Astrocyte (in vitro differentiated cells and primary cell): Measurements from ENCODE around the gene EIF2D. TPM values are rescaled to one million over a fixed set of nuclear protein-coding genes. Genes with fewer than 3 reads are reported as not detected.
"Not testable (repeated sequence)": the region's sequence is repeated elsewhere in the genome, so short reads cannot be mapped to it uniquely, and the experiment has no call there.

Experiments used
- DNase-seq: peaks from one replicate; pipeline ENCODE4 v3.0.0-alpha.2; 2010; ENCODE audit warnings: low read depth
- FAIRE-seq: peaks from 2 replicates; lab custom pipeline; 2011; peaks lifted over from hg19 to GRCh38; lab: Jason Lieb, UNC
- H2AFZ ChIP-seq: 2 replicates; pipeline ENCODE4 v1.6.0; 2012; ENCODE audit warnings: low read depth, low read length, inconsistent platforms
- H3K27ac ChIP-seq: 2 replicates; pipeline ENCODE4 v1.5.1; 2011; ENCODE audit warnings: low read depth, low read length, inconsistent platforms
- H3K27me3 ChIP-seq: 2 replicates; pipeline ENCODE4 v1.6.0; 2011; ENCODE audit warnings: low read length, inconsistent platforms; ENCODE audit not compliant: insufficient read depth
- H3K36me3 ChIP-seq: 2 replicates; pipeline ENCODE4 v1.5.1; 2011; ENCODE audit warnings: low read length, inconsistent platforms; ENCODE audit not compliant: insufficient read depth
- H3K4me1 ChIP-seq: 2 replicates; pipeline ENCODE4 v1.5.1; 2011; ENCODE audit warnings: low read length, inconsistent platforms; ENCODE audit not compliant: insufficient read depth
- H3K4me2 ChIP-seq: 2 replicates; pipeline ENCODE4 v1.6.0; 2012; ENCODE audit warnings: low read length, inconsistent platforms
- H3K4me3 ChIP-seq: 2 replicates; pipeline ENCODE4 v1.5.1; 2011; ENCODE audit warnings: low read depth, mild to moderate bottlenecking, low read length, inconsistent platforms; ENCODE audit not compliant: insufficient read depth
- H3K79me2 ChIP-seq: 2 replicates; pipeline ENCODE4 v1.6.0; 2012; ENCODE audit warnings: mild to moderate bottlenecking, low read length, inconsistent platforms; ENCODE audit not compliant: insufficient read depth
- H3K9ac ChIP-seq: 2 replicates; pipeline ENCODE4 v1.6.0; 2012; ENCODE audit warnings: mild to moderate bottlenecking, low read length, inconsistent platforms
- H3K9me3 ChIP-seq: 2 replicates; pipeline ENCODE4 v1.5.1; 2012; ENCODE audit warnings: low read depth, mild to moderate bottlenecking, low read length, inconsistent platforms; ENCODE audit not compliant: insufficient read depth
- H4K20me1 ChIP-seq: 2 replicates; pipeline ENCODE4 v1.6.0; 2012; ENCODE audit warnings: low read length, inconsistent platforms; ENCODE audit not compliant: insufficient read depth
- H3K27ac Mint-ChIP-seq: one replicate; pipeline ENCODE4 v1.8.0; 2021; ENCODE audit warnings: mild to moderate bottlenecking, mixed read lengths; ENCODE audit not compliant: unreplicated experiment
- H3K27me3 Mint-ChIP-seq: one replicate; pipeline ENCODE4 v1.8.0; 2021; ENCODE audit warnings: low read depth, mixed read lengths; ENCODE audit not compliant: unreplicated experiment
- H3K36me3 Mint-ChIP-seq: one replicate; pipeline ENCODE4 v1.8.0; 2021; ENCODE audit warnings: low read depth, mixed read lengths; ENCODE audit not compliant: unreplicated experiment
- H3K4me1 Mint-ChIP-seq: one replicate; pipeline ENCODE4 v1.8.0; 2021; ENCODE audit warnings: low read depth, mixed read lengths; ENCODE audit not compliant: unreplicated experiment
- H3K4me3 Mint-ChIP-seq: one replicate; pipeline ENCODE4 v1.8.0; 2021; ENCODE audit warnings: mild to moderate bottlenecking, moderate library complexity, mixed read lengths; ENCODE audit not compliant: unreplicated experiment
- H3K9me3 Mint-ChIP-seq: one replicate; pipeline ENCODE4 v1.8.0; 2021; ENCODE audit warnings: mild to moderate bottlenecking, mixed read lengths; ENCODE audit not compliant: unreplicated experiment
- CTCF ChIP-seq: IDR thresholded peaks from 2 replicates; pipeline ENCODE4 v1.5.1; 2011; ENCODE audit warnings: low read depth, mild to moderate bottlenecking, inconsistent platforms, low read length, moderate library complexity; ENCODE audit not compliant: insufficient read depth
- EZH2 ChIP-seq: IDR thresholded peaks from 2 replicates; pipeline ENCODE4 v1.6.1; 2012; ENCODE audit warnings: mild to moderate bottlenecking, low read length, inconsistent platforms; ENCODE audit not compliant: insufficient read depth
- total RNA-seq: library from RNA; stranded (reverse); gene quantifications from 2 replicates; pipeline ENCODE4 v1.2.1, GENCODE V29; 2021

EIF2D gene
- total RNA-seq, 1 donor from 2014 or later: 27.3 TPM

- Mint-ChIP-seq H3K27me3 (peaks cover 8% of the 10 kb centered on the region), H3K4me3 (no peak overlapping the region), H3K4me1 (peaks cover 7% of the 10 kb centered on the region), H3K9me3 (peaks cover 6% of the 10 kb centered on the region), H3K36me3 (no peaks in the 10 kb centered on the region), H3K27ac (no peak overlapping the region)
- Histone ChIP-seq H3K9ac (no peak overlapping the region), H3K27ac (no peak overlapping the region), H3K27me3 (no peaks in the 10 kb centered on the region), H3K4me2 (no peak overlapping the region), H3K36me3 (no peaks in the 10 kb centered on the region), H3K79me2 (no peaks in the 10 kb centered on the region), H2AFZ (no peak overlapping the region), H3K9me3 (no peaks in the 10 kb centered on the region), H3K4me1 (peaks cover 11% of the 10 kb centered on the region), H4K20me1 (no peaks in the 10 kb centered on the region), H3K4me3 (no peak overlapping the region)
- DNase-seq: no peak
- no peak for TF ChIP-seq EZH2
- no peak for TF ChIP-seq CTCF
- FAIRE-seq: no peak
Measured at GRCh38 chr1:206628916-206629315, 16.7 kb upstream of the EIF2D start.

- DNase-seq, H2AFZ ChIP-seq, H3K4me1 ChIP-seq, H3K9me3 Mint-ChIP-seq, H4K20me1 ChIP-seq, H3K9me3 ChIP-seq, H3K27ac Mint-ChIP-seq, H3K4me3 Mint-ChIP-seq, H3K79me2 ChIP-seq, H3K9ac ChIP-seq, H3K27ac ChIP-seq, H3K27me3 ChIP-seq, H3K4me1 Mint-ChIP-seq, H3K4me3 ChIP-seq, FAIRE-seq, H3K36me3 ChIP-seq, H3K4me2 ChIP-seq, H3K36me3 Mint-ChIP-seq: not testable (repeated sequence)
- H3K27me3 Mint-ChIP-seq: peaks cover 13% of the 10 kb centered on the region
Measured at GRCh38 chr1:206626396-206626795, 14.1 kb upstream of the EIF2D start.

GRCh38 chr1:206609229-206609991, 2.9 kb downstream of the EIF2D start:
- TF ChIP-seq EZH2 (no peak), CTCF (no peak)

More at GRCh38 chr1:206609229-206609991, 2.9 kb downstream of the EIF2D start:
- H3K27ac Mint-ChIP-seq: no peak overlapping the region
- Histone ChIP-seq H3K27ac (no peak overlapping the region), H2AFZ (no peak overlapping the region), H3K36me3 (no peaks in the 10 kb centered on the region), H3K9ac (no peak overlapping the region), H3K4me2 (no peak overlapping the region), H3K79me2 (peaks cover 15% of the 10 kb centered on the region), H3K4me1 (peaks cover 7% of the 10 kb centered on the region), H3K9me3 (no peaks in the 10 kb centered on the region), H3K27me3 (no peaks in the 10 kb centered on the region), H3K4me3 (no peak overlapping the region), H4K20me1 (no peaks in the 10 kb centered on the region)
- H3K4me3 Mint-ChIP-seq: no peak overlapping the region
- H3K36me3 Mint-ChIP-seq: no peaks in the 10 kb centered on the region
- peaks cover 5% of the 10 kb centered on the region for H3K4me1 Mint-ChIP-seq
- H3K9me3 Mint-ChIP-seq: no peaks in the 10 kb centered on the region
- H3K27me3 Mint-ChIP-seq: no peaks in the 10 kb centered on the region
- DNase-seq (no peak), FAIRE-seq (no peak)
